NCI-H446 (cell line): Measurements from ENCODE around the gene SCN1B.
"Not testable (repeated sequence)": the region's sequence is repeated elsewhere in the genome, so short reads cannot be mapped to it uniquely, and the experiment has no call there.

Experiments
- DNase-seq, 2 experiments: peaks; one replicate each; lab custom pipeline; 2025; lab: John Stamatoyannopoulos, UW

Gene SCN1B

GRCh38 chr19:35017507-35017906 is 12.8 kb upstream of the SCN1B start:
- no peak for DNase-seq

DNA sequence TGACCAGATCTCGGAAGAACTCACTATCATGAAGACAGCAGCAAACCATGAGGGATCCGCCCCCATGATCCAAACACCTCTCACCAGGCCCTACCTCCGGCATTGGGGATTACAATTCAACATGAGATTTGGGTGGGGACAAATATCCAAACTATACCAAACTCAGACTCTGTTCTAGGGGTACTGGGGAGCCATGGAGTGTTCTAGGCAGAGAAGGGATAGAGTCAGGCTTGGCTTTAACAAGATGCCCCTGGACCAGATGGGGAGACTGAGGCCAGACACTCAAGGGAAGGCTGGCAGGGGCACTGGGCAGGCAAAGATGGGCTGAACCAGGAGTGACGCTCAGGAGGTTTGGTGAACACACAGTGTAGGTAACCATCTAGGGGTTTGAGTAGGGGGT is 11.9 kb upstream of the SCN1B start:
- DNase-seq = no peak

DNA sequence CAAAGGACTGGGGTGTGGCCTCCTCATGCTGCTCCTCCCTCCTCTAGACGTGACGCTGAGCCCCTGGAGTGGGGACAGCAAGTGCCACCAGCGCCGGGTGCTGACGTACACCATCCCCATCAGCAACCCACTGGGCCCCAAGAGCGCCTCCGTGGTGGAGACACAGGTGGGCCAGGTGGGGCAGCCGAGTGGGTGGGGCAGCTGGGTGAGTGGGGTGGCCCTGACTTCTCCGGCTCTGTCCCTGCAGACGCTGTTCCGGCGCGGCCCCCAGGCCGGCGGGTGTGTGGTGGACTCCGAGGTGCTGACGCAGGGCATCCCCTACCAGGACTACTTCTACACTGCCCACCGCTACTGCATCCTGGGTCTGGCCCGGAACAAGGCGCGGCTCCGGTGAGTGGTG is 11.1 kb upstream of the SCN1B start:
- DNase-seq = no peak

DNA sequence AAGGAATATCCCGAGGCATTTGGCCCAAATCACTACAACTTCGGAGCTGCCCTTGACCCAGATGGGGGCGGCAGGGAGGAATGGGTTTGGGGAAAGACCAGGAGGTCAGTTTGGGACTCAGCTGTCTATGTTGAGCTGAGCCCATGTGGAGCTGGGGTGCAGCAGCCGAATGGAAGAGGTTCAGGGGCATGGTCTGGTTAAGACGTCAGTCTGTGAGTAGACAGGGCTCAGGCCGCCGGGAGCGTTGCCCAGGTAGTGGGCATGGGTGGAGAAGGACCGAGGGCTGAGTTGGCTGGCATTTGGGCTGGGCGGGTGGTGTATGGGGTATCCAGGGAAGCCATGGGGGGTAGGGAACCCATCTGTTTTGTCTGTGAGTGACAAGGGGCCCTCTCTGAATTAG is 9.3 kb upstream of the SCN1B start:
- no peak for DNase-seq

DNA sequence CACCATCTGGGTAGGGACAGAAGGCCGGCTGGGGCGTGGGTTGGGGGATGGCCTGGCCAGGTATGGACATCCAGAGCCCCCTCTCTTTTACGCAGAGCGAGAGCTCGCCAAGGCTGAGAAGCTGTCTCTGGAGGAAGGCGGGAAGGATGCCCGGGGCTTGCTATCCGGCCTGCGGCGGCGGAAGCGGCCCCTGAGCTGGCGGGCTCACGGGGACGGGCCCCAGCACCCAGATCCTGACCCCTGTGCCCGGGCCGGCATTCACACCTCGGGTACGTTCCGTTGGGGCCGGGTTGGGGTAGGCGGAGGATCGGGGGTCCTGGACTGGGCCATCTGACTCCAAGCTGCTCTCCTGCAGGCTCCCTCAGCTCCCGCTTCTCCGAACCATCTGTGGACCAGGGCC is 8.7 kb upstream of the SCN1B start:
- DNase-seq = no peak

DNA sequence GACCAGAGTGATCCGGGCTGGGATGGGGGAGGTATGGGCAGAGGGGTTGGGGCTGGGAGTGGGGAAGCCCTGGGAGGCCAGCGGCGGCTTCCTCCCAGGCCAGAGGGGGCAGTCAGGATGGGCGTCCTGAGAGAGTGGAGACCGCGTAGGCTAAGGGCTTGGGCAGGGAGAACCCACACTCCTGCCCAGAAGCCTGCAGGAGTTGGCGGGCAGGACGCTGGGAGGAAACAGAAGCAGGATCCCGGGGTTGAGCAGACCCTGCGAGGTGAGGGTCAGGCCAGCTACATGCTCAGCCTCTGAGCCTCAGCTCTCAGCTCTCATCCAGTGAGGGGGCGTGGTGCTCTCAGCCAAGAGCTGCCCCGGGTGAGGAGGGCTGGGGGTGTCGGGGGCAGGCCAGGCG is 7.8 kb upstream of the SCN1B start:
- DNase-seq = no peak

DNA sequence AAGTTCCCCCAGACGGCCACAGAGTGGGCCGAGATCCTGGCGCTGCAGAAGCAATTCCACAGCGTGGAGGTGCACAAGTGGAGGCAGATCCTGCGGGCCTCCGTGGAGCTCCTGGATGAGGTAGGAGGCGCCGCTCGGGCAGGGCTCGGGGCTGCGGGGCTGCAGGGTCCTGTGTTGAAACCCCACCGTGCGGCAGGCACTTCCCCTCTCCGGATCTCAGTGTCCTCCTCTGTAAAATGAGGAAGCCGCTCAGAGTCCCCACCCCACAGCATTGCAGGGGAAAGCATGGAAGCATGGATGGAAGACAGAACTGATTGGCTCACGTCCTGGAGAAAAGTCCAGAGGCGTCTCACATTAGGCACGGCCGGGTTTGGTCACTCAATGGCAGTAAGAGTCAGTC is 6.8 kb upstream of the SCN1B start:
- no peak for DNase-seq

DNA sequence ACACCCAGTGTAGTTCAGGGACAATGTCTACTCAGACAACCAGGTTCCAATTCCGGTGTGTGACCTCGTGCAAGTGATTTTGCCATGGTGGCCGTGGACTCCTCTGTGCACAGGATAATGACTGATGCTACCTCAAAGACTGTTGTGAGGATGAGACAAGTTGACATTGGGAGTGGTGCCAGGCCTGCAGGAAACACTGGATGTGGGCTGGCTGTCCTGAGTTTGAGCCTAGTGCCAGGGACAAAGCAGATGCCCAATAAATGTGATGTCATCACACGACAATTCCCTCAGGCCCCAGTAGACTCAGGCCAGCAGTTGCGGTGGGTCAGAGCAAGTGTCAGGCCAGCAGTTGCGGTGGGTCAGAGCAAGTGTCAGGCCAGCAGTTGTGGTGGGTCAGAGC is 6.2 kb upstream of the SCN1B start:
- DNase-seq = no peak

DNA sequence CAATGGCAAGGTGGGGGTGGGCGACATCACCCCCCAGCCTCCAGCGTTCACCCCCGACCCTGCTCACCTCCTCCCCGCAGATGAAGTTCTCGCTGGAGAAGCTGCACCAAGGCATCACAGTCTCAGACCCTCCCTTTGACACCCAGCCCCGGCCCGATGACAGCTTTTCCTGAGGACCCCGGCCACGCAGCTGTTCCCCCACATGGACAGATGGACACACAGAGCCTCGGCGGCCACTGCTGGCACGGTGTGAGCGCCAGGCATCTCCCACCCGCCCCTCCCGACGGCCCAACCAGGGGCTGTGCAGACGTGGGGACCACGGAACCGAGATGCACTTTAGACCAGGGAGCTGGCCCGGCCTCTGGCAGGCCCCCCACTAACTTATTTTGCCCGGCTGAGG is 4.3 kb upstream of the SCN1B start:
- no peak for DNase-seq

GRCh38 chr19:35026418-35026817 is 3.9 kb upstream of the SCN1B start:
- DNase-seq = no peak

DNA sequence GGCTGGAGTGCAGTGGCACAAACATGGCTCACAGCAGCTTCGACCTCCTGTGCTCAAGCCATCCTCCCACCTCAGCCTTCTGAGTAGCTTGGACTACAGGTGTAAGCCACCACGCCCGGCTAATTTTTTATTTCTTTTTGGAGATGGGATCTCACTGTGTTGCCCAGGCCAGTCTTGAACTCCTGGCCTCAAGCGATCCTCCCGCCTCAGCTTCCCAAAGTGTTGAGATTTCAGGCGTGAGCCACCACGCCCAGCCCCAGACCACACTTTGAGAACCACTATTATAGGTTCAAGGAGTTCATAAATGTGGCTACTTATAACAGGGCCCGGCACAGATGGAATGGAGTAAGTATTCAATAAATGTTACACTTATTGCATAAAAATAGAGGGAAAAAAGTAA is 3.3 kb upstream of the SCN1B start:
- DNase-seq = no peak

DNA sequence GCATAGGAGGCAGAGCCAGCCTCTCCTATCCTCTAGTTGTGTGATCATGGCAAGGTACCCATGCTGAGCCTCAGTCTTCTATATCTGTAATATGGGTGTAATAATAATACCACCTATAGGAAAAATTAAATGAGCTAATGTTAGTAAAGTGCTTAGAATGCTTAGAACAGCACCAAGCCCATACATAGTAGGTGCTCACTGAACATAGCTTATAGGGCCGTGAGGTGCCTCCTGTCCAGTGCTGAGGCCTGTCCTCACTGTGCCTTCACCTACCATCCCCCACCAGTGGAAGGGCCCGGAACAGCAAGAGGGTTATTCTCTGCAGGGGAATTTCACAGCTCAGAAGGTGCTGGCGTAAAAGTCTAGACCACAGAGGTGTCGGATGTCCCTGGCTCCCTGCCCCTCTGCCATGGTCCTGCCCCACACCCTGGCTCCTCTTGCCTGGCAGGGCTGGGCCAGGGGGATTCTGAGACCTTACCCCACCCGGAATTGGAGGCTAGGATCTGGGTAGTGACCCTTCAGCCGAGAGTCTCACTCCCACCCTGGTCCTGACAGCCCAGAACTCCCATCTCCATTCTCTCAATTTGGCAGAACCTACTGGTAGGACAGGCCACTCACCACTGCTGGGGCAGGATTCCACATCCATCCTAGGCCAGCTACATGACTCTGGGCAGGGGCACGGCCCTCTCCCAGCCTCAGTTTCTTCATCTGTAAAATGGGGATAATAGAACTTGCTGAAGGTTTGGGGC is 2.2 kb upstream of the SCN1B start:
- DNase-seq = no peak

DNA sequence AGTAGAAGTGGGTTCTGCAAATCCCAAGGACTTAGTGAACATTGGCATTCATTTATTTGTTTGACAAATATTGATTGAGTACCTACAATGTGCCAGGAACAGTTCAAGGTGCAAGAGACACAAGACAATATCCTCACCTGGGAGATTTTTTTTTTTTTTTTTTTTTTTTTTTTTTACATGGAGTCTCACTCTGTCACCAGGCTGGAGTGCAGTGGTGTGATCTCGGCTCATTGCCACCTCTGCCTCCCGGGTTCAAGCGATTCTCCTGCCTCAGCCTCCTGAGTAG is 1.7 kb upstream of the SCN1B start:
- DNase-seq = not testable (repeated sequence)

DNA sequence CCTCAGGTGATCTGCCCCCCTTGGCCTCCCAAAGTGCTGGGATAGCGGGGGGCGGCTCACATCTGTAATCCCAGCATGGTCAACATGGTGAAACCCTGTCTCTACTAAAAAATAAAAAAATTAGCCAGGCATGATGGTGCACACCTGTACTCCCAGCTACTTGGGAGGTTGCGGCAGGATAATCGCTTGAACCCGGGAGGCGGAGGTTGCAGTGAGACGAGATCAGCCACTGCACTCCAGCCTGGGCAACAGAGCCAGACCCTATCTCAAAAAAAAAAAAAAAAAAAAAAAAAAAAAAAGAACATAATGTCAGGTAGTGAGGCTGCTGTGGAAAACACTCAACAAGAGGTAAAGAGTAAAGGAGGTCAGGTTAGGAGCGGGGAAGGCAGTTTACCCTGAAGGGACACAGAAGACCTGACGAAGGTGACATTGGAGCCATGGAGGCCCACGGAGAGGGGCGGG is 964 bp upstream of the SCN1B start:
- DNase-seq = not testable (repeated sequence)

DNA sequence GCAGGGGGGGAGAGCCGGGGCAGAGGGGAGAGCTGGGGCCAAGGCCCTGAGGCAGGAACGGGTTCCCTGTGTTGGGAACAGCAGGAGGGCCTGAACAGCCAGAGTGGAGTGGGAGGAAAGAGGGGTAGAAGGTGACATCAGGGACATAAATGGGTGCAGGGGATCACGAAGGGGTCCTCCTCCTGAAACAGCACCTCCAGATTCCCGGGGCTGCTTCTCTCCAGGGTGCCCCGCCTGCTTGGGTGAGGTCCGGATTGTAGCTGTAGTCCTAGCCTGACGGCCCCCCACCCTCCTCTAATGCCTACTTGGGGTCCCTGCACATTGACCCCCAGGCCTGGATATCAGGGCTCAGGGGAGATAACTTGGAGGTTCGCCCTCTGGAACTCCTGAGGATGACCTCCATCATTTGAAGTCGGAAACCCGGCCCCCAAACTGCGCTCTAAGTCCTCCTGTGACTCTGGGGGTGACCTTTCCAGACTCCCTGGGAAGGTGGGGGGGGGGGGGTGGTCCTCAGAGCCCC is 473 bp upstream of the SCN1B start:
- no peak for DNase-seq

GRCh38 chr19:35031072-35031881 is 1.0 kb downstream of the SCN1B start:
- DNase-seq = peak in 1 of 2 experiments; percentile 28

DNA sequence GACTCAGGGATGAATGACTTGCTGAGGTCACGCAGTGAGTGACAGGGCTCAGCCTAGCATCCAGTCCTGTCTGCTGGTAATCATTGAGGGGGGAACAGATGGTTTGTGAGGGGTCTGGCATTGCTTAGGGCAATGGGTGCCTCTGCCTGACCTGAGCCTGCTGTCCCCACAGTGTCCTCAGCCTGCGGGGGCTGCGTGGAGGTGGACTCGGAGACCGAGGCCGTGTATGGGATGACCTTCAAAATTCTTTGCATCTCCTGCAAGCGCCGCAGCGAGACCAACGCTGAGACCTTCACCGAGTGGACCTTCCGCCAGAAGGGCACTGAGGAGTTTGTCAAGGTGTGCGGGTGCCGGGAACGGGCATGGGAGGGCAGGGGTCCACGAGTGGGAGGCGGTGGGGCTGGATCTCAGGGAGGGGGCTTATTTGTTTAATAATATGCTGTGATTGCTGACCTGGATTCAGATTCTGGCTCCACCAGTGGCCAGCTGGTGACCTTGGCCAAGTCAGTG is 2.1 kb downstream of the SCN1B start:
- no peak for DNase-seq

- no peak for DNase-seq
These were observed 3.1 kb downstream of the SCN1B start for GRCh38 chr19:35033067-35034004.

DNA sequence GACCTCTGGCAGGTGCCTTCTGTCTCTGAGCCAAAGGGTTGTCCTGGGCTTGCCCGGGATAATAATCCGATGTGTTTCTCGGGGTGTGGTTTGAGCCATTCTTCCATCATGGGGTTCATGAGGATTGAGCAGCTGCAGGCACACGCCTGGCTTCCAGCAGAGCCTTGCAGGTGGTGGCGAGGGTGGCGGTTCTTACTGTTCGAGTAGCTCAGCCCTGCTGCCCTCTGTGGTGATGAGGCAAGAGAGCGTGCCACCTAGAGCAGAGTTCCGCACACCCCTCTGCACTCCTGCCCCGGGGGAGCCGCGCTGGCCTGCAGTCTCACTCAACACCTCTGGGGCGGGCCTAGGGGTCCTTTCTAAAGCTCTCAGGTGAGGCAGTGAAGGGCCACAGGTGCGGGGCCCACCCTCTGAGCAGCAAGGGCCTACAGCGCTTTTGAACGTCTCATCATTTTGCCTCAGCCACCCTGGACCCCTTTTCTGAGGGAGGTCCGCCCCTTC is 3.8 kb downstream of the SCN1B start:
- DNase-seq = no peak

GRCh38 chr19:35034588-35035382 is 4.5 kb downstream of the SCN1B start:
- DNase-seq = no peak
